DMS153 treated with DMSO at 0.1 percent for 48 hours (cell line): Measurements from ENCODE around the gene TPPP.

Source experiments
- DNase-seq: peaks from one replicate; lab custom pipeline; 2025; ENCODE audit not compliant: unreplicated experiment; lab: John Stamatoyannopoulos, UW

The TPPP gene

GRCh38 chr5:665956-666711, 27.0 kb downstream of the TPPP start:
- no peak for DNase-seq

DNA sequence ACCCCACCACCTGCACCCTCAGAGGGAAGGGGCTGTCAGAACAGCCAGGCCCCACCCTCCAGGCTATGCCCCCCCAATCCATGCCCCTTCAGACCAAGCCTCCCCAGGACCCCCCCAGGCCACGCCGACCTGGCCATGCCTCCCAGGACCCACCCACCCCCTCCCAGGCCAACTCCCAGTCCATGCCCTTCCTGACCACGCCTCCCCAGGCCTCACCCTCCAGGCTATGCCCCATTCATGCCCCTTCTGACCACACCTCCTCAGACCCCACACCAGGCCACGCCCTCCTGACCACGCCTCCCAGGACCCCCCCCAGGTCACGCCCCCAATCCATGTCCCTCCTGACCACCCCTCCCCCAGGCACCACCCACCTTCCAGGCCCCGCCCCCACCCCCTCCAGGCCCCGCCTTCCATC, 27.6 kb downstream of the TPPP start:
- DNase-seq, result no peak

DNA sequence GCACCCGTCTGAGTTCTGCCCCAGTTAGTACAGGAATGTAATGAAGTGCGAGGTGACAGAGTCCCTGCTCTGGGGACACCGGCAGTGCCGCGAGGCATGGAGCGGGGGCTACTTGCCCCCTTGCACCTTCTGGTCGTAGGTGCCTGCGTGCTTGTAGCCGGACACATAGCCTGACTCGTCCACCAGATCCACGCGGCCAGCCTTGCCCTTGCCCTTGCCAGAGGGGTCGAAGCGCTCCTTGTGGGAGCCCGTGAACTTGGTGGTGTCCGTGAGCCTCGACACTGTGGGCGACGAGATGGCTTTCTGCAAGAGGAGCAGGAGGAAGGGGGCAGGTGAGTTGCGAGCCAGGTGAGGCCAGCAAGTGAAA, 28.2 kb downstream of the TPPP start:
- no peak for DNase-seq

DNA sequence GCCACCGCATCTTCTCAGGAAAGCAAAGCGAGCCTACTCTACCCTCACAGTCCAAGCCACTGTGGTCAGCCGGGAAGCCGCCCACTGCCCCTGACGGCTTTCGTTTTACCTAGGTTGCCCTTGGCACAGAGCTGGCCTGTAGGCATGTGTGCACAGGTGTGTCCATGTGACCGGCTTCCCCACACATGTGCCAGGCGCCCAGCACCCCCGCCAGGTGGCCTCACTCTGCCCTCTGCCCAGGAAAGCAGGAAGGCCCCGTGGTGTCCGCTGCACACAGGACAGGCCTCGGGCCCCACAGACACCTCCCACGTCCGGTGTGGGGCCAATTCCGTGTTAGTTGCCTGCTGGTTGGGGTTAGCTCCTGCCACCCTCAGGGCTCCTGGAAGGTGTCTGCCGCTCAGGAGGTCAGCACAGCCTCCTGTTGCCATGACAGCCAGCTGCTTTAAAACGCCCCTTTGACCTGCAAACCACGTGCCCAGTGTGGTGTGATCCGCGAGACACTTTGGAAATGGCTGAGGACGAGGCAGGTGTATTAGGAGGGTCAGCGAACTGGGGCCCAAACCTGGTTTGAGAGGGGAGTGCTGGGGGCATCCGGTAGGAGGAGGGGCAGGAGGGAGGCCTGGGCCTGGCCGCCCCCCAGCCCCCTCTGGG, 28.7 kb downstream of the TPPP start:
- no peak for DNase-seq

DNA sequence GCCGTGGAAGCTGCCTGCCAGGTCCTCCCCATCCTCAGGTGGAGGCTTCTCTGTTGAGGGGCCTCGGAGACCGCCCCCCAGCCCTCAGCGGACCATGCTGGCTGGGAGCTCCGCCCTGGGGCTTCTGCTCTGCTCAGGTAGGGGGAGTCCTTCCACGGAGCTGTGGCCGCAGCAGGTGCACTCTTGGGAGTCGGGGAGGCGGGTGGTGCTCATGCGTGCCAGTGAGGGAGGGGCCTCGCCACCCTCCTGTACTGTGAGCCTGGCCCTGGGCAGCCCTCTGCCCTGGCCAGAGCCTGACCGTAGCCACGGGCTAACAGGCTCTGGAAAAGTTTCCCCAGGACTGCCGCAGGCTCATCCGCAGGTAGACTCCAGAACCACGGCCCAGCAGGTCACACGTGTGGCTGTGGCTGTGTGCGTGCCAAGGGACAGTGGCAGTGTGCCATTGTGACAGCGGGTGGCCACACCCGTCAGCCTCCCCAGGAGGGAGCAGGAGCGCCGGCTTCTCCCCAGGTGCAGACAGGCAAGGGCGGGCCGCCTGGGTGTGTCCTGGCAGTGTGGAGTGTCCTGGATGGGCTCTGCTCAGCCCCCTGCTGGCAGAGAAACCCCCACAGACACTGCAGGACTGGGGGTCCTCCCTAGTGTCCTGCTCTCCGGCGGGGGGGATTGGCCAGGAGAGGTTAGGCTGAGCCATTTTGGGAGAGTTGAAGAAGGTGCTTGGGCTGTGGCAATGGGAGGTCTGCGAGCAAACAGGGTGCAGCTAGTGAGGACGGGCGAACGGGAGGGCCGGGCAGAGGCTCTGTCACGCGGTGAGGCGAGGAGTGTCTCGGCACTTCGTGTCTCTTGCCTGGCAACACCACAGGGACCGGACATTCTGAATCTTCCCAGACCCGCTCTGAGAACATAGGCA, 29.5 kb downstream of the TPPP start:
- DNase-seq, result no peak

- DNase-seq, result no peak
Observed at GRCh38 chr5:662751-663435, 30.3 kb downstream of the TPPP start.

DNA sequence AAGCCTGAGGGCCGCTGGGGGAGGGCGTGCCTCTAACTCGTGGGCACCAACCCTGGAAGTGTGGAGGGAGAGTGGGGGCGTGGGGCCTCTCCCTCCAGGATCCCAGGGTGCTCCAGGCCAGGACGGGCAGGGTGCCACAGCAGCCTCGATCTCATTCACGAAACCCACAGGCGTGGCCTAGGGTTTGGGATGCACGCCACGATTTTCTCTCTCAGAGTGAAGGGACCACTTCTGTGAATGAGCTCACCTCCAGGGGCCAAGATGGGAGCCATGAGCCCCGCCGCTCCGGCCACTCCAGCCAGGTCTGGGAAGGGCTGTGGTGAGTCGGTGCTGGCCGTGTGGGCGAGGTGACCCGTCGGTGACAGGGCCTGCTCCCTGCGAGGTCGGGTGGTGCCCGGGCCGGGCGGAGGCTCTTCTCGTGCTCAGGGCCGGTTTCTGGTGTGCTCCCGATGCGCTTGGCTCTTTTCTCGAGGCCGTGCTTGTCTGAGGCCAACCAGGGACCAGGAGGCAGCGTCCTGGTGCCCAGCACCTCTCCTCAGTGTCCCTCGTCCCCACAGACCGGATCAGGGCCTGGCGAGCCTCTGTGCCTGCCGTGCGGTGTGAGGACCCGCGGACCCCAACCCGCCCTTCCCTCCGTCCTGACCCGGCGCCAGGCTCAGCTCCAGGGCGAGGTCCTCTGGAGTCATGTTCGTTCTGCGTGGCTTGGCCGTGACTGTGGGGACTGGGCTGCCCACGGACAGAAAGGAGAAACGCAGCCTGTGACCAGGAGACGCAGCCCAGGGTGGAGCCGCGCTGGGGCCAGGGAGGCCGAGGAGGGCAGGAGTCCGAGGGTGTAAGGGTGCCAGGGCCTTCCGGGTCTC, 31.0 kb downstream of the TPPP start:
- DNase-seq, result no peak

DNA sequence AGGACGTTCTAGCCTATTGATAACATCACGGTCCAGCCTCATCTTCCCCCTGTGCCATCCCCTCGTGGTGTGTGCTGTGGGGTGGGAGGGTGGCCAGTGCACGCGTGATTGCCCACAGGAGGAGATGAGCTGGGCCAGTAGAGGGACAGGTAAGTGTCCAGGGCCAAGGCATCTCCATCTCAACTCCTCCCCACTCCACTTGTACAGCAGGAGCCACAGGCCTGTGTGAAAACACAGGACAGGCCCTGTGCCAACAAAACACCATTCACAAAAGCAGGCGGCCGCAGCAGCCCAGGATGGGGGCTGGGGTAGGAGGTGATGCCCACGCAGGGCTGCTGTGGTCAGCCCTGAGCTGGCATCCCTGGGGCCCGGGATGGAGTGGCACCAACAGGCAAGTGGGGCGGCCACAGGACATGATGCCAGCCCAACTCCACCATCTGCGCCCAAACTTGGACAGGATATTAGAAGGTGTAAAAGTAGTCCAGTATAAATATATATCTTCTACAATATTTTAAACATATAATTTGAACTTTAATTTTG, 32.6 kb downstream of the TPPP start:
- DNase-seq, result no peak

DNA sequence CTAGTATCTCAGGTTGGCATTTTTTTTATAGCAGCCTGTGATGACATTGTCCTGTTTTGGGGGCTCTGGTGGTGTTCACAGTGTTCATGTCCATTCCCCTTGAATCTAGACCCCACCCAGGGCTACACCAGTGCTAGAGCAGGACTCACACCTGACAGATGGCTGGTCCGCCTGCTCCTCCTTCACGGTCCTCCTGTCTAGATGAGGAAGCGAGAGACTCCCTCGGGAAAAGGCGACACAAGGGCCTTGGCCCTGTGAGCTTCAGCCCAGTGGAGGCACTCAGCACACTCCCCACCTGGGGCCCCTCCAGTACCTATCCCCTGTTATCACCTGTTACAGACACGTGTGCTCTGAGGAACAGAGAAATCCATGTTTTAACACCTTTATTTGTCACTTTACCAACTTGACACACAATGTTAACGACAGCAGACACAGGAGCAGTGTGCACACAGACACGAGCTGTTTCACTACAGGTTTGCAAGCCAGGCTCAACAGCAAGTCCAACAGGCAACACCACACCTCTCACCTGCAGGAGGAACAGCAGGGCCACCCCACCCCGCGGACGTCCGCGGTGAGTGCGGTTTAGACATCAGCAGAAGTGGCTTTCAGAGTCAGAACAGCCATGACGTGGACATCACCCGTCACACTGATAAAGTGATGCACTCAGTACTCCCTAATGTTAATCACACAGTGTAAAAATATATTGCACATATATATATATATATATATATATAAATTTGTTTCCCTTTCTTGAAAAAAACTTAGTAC, 33.5 kb downstream of the TPPP start:
- DNase-seq, result no peak

GRCh38 chr5:658103-658502, 35.0 kb downstream of the TPPP start:
- DNase-seq, result no peak

- no peak for DNase-seq
Observed at GRCh38 chr5:657570-657969, 35.6 kb downstream of the TPPP start.

DNA sequence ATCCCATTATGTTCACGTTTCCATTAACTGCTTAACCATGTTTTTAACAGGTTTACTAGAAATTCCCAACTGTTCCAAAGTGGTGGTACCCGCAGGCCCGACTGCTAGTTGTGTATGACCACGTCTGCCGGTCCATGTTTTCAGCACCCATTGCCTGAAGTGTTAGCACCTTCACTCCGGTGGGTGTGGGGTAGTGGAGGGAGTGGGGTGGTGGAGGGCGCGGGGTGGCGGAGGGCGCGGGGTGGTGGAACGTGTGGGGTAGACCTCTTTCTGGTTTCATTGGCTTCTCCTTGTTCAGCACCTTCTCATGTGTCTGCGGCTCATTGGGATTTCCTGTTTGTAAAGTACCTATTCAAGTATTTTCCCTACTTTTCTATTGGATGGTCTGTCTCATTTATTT, 37.7 kb downstream of the TPPP start:
- no peak for DNase-seq

DNA sequence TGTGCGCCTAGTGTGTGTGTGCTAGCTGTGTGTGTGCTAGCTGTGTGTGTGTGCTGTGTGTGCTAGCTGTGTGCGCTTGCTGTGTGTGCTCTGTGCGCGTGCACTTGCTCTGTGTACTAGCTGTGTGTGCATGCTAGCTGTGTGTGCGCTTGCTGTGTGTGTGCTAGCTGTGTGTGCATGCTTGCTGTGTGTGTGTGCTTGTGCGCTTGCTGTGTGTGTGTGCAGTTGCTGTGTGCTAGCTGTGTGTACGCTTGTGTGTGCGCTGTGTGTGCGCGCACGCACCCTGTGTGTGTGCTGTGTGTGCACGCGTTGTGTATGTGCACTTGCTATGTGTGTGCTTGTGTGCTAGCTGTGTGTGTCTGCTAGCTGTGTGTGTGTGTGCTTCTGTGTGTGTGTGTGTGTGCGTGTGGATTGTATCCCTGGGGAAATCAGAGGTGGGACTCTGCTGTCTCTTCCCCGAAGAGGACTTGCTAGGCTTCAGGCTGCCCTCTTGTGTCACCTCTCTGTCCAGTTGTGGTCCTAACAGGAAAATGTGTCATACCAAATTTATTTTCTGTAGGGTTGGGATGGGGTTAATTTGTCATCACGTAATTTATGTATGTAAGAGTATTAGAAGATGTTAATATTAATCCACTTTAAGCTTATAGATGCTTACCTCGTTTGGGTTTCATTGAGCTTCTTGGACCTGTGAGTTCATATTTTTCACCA, 38.9 kb downstream of the TPPP start:
- DNase-seq, result no peak

GRCh38 chr5:652773-653350, 40.3 kb downstream of the TPPP start:
- DNase-seq, result peak; percentile 38

GRCh38 chr5:652023-652515, 41.1 kb downstream of the TPPP start:
- DNase-seq, result no peak

DNA sequence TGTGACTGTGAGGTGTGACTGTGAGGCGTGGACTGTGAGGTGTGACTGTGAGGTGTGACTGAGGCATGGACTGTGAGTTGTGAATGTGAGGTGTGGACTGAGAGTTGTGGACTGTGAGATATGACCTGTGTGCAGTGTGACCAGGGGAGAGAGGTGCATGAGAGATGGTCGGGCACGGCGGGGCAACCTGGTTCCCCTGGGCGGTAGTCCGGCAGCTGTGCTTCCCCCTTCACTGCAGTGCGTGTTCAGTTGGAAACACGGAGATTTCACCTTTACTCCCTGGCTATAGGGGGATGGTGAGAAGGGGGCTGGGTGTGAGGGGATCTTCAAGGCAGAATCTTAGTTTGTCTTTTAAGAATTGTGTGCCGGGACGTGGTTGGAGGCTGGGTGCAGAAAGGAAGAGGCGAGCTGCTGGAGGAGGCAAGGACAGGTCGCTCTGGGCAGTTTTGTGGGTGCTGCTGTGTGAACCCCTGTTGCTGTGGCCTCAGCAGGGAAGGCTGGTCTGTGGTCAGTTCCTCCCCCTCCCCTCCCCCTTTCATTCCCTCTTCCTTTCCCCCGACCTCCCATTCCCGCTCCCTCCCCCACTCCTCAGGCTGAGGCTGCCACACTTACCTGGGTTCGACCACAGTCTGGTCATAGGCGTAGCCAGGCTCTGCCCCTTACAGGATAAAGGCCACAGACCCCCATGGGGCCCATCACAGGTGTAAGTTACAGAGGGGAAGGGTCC, 41.7 kb downstream of the TPPP start:
- DNase-seq, result no peak

DNA sequence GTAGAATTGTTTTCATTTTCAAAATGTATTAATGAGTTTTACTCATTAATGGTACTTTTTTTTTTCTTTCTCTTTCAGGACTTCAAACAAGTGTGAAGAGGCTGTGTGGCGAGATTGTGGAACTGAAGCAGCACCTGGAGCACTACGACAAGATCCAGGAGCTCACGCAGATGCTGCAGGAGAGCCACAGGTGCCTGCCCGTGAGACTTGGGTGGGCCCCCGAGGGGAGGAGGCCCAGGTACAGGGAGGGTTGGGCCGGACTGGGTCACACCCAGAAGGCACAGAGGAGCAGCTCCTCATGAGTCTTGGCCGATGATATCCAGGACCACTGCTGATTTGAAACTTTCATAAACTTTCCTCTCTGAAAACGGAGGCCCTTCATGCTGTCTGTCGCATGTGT, 45.4 kb downstream of the TPPP start:
- DNase-seq, result no peak

GRCh38 chr5:647311-647710, 45.8 kb downstream of the TPPP start:
- no peak for DNase-seq
